Common myeloid progenitor, CD34-positive (primary cell): ENCODE data around the gene TEN1.
A peak's percentile ranks its signal among the peaks of the same experiment; 100 is the strongest.

ENCODE experiments used
- CTCF ChIA-PET: fragments of 350-600 bp; sonication (Branson Sonifier 250); formaldehyde crosslinking; loops from one replicate; lab custom pipeline; 2021; ENCODE audit warnings: antibody characterized with exemption; lab: Charles Lee
- POLR2A ChIA-PET: fragments of 350-600 bp; sonication (Branson Sonifier 250); formaldehyde crosslinking; loops from one replicate; lab custom pipeline; 2021; ENCODE audit warnings: antibody characterized with exemption; lab: Charles Lee
- DNase-seq, 3 donors: peaks; one replicate each; pipeline versions ENCODE4 v3.0.0 to v3.0.0-alpha.2; 2013
- H3K27ac ChIP-seq, 2 experiments: 1 replicate in 1 of 2; 2 replicates in 1 of 2; pipeline ENCODE4 v1.7.0; 2013; ENCODE audit warnings: inconsistent platforms in 2 of 2, low read length in 2 of 2, mild to moderate bottlenecking in 2 of 2, low read depth in 1 of 2, moderate library complexity in 1 of 2; ENCODE audit not compliant: severe bottlenecking in 2 of 2, insufficient read depth in 1 of 2, poor library complexity in 1 of 2
- H3K27me3 ChIP-seq, 5 experiments: replicated peaks in 2 of 5; 1 replicate in 3 of 5; 2 replicates in 2 of 5; pipeline versions ENCODE4 v1.6.1 to v1.7.0; 2013; ENCODE audit warnings: low read length in 4 of 5, mild to moderate bottlenecking in 2 of 5, moderate library complexity in 2 of 5, inconsistent platforms in 1 of 5; ENCODE audit not compliant: insufficient read depth in 5 of 5, control insufficient read depth in 4 of 5
- H3K36me3 ChIP-seq, 4 experiments: 1 replicate in 2 of 4; 2 replicates in 2 of 4; pipeline versions ENCODE4 v1.6.1 to v1.7.0; 2013; ENCODE audit warnings: low read length in 3 of 4, control low read depth in 1 of 4, mild to moderate bottlenecking in 1 of 4; ENCODE audit not compliant: control insufficient read depth in 4 of 4, insufficient read depth in 4 of 4
- H3K4me1 ChIP-seq, 4 experiments: 1 replicate in 3 of 4; 2 replicates in 1 of 4; pipeline versions ENCODE4 v1.6.1 to v1.7.1; 2013; ENCODE audit warnings: low read length in 3 of 4, mild to moderate bottlenecking in 3 of 4, control low read depth in 1 of 4, inconsistent platforms in 1 of 4, moderate library complexity in 1 of 4; ENCODE audit not compliant: control insufficient read depth in 4 of 4, insufficient read depth in 4 of 4; ENCODE audit errors: control extremely low read depth in 1 of 4
- H3K4me3 ChIP-seq, 7 experiments: 1 replicate in 4 of 7; 2 replicates in 3 of 7; pipeline versions ENCODE4 v1.5.1 to v1.7.0; 2013; ENCODE audit warnings: mild to moderate bottlenecking in 7 of 7, low read length in 6 of 7, moderate library complexity in 6 of 7, inconsistent platforms in 2 of 7, low read depth in 2 of 7, control low read depth in 1 of 7; ENCODE audit not compliant: insufficient read depth in 4 of 7, control insufficient read depth in 1 of 7; ENCODE audit errors: extremely low read depth in 1 of 7
- H3K9me3 ChIP-seq, 5 experiments: 1 replicate in 4 of 5; 2 replicates in 1 of 5; pipeline versions ENCODE4 v1.6.1 to v1.7.1; 2013; ENCODE audit warnings: low read length in 4 of 5, mild to moderate bottlenecking in 2 of 5, inconsistent platforms in 1 of 5, low read depth in 1 of 5, moderate library complexity in 1 of 5; ENCODE audit not compliant: control insufficient read depth in 4 of 5, insufficient read depth in 2 of 5; ENCODE audit errors: control extremely low read depth in 1 of 5
- WGBS: methylation state at CpG from one replicate; pipeline ENCODE4 v1.1.5; 2013; ENCODE audit not compliant: insufficient coverage; 5-methylcytosine and 5-hydroxymethylcytosine counted together

The TEN1 gene

GRCh38 chr17:76032780-76033108 lies 53.7 kb downstream of the TEN1 start:
- no peak overlapping the region for H3K27ac ChIP-seq
- no peak overlapping the region for H3K4me3 ChIP-seq
- no peak for DNase-seq
- ChIA-PET POLR2A (no interaction called here), CTCF (interaction anchor here (0.9 to 9.9 kb wide), 6 partner anchors 14 to 33 kb away, joined by 3 to 104 read pairs (median 6); no protein-coding TSS in a partner anchor)
- H3K36me3 ChIP-seq: peaks cover 0 to 4% (median 2%) of the 10 kb centered on the region in 4 experiments
- H3K27me3 ChIP-seq: no peaks in the 10 kb centered on the region
- H3K4me1 ChIP-seq: peaks cover 0 to 41% (median 31%) of the 10 kb centered on the region in 4 experiments
- 97% methylated on average over 4 of the region's 5 CpGs for WGBS
- peaks cover 0 to 9% (median 0%) of the 10 kb centered on the region in 5 experiments for H3K9me3 ChIP-seq

DNA sequence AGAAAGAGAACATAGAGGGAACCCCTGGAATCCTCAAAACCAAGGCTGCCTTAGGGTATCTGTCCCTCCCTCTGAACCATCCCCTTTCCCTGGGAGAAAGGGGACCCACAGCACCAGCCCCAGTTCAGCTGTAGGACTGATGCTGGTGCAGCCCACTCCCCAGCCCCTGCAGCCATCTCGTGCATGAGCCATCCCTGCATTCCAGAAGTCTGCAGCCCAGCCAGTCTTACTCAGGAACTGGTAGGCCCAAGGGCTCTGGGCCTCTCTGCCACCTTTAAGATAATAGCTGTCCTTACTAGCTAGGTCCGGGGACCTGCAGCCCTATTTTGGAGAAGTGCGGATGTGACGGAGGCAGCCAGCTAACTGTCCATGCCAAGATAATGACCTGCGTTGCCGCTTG lies 54.1 kb downstream of the TEN1 start:
- CTCF ChIA-PET: interaction anchor here (0.9 to 9.9 kb wide), 6 partner anchors 14 to 33 kb away, joined by 3 to 104 read pairs (median 6); no protein-coding TSS in a partner anchor
- 95% methylated on average over 5 of the region's 6 CpGs for WGBS
- Histone ChIP-seq H3K4me1 (peaks cover 0 to 39% (median 29%) of the 10 kb centered on the region in 4 experiments), H3K27ac (no peak overlapping the region), H3K27me3 (no peaks in the 10 kb centered on the region), H3K9me3 (peaks cover 0 to 9% (median 0%) of the 10 kb centered on the region in 5 experiments), H3K36me3 (peaks cover 0 to 7% (median 2%) of the 10 kb centered on the region in 4 experiments), H3K4me3 (no peak overlapping the region)
- POLR2A ChIA-PET: no interaction called here
- DNase-seq: no peak

GRCh38 chr17:76034428-76035350 lies 55.6 kb downstream of the TEN1 start:
- H3K9me3 ChIP-seq: peaks cover 0 to 9% (median 0%) of the 10 kb centered on the region in 5 experiments
- 94% methylated on average over 12 of the region's 13 CpGs for WGBS
- no peak overlapping the region for H3K4me3 ChIP-seq
- H3K27ac ChIP-seq: no peak overlapping the region
- ChIA-PET POLR2A (no interaction called here), CTCF (interaction anchor here (0.8 to 9.9 kb wide), 7 partner anchors 15 to 147 kb away, joined by 3 to 104 read pairs (median 5); no protein-coding TSS in a partner anchor)
- H3K27me3 ChIP-seq: no peaks in the 10 kb centered on the region
- peaks cover 5 to 22% (median 14%) of the 10 kb centered on the region in 4 experiments for H3K36me3 ChIP-seq
- peaks cover 0 to 23% (median 14%) of the 10 kb centered on the region in 4 experiments for H3K4me1 ChIP-seq
- DNase-seq: no peak

DNA sequence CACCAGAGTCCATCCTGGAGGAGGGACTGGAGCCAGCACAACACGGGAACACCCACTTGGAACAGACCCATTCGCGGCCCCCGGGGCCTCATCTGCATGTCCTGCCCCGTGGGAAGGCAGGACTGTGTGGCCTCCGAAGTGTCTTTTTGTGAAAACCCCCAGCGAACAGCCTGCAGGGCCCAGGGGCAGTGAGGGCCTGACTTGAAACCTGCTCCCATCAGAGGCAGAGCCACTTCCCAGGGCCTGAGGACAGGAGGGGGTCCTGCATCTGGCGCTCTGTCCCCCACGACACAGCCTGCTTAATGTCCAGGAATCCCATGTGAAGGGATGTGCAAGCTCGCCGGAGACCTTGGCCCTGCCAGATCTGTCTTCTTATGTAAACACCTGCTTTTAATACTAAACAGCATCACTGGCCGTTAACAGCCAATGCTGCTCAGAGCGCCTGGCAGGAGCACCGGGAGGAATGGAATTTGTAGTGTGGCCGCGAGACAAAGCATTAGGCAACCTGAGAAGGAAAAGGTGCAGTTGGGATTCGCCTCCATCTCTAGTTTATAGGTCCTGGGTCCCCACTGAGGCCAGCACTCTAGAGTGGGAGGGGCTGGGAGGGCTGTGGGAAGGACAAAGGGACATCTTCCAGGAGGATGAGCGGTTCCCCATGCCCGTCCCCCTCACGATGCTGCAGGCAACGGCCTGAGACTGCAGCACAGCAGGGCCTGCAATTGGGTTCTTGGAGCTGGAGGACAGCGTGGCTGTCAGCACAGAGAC lies 57.6 kb downstream of the TEN1 start:
- Histone ChIP-seq H3K27ac (no peak overlapping the region), H3K4me3 (no peak overlapping the region), H3K4me1 (peaks cover 0 to 13% (median 5%) of the 10 kb centered on the region in 4 experiments), H3K9me3 (peaks cover 0 to 9% (median 0%) of the 10 kb centered on the region in 5 experiments), H3K36me3 (peaks cover 12 to 42% (median 34%) of the 10 kb centered on the region in 4 experiments), H3K27me3 (no peaks in the 10 kb centered on the region)
- DNase-seq: no peak
- WGBS: 95% methylated on average over 18 of the region's 22 CpGs
- CTCF ChIA-PET: interaction anchor here (1.2 to 9.9 kb wide), 4 partner anchors 17 to 37 kb away, joined by 3 to 104 read pairs (median 4); no protein-coding TSS in a partner anchor
- POLR2A ChIA-PET: interaction anchor here (0.6 kb wide), 1 partner anchor 27 kb away, joined by 3 read pairs; no protein-coding TSS in a partner anchor

DNA sequence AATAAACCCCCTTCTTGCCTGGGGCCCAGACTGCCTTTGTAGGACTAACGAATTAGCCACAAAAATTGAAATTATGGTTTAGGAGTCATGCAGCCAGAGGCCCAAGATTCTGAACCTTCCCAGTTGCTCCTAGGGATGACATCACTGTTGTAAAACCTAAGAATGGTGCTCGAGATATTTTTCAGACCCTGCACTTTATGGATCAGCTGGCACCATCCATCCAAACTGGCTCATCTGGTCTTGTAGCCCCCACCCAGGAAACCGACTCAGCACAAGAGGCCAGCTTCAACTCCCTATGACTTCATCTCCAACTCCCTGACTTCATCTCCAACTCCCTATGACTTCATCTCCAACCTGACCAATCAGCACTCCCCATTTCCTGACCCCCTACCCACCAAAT lies 59.0 kb downstream of the TEN1 start:
- H3K4me3 ChIP-seq: no peak overlapping the region
- peaks cover 14 to 52% (median 39%) of the 10 kb centered on the region in 4 experiments for H3K36me3 ChIP-seq
- DNase-seq: no peak
- H3K9me3 ChIP-seq: peaks cover 0 to 3% (median 0%) of the 10 kb centered on the region in 5 experiments
- peaks cover 0 to 7% (median 5%) of the 10 kb centered on the region in 4 experiments for H3K4me1 ChIP-seq
- ChIA-PET POLR2A (no interaction called here), CTCF (no interaction called here)
- peak overlapping the region in 1 of 2 experiments; percentile 16 for H3K27ac ChIP-seq
- 97% methylated on average over 3 of the region's 3 CpGs for WGBS
- H3K27me3 ChIP-seq: no peaks in the 10 kb centered on the region

GRCh38 chr17:76039121-76039520 lies 60.1 kb downstream of the TEN1 start:
- 97% methylated on average over 6 of the region's 6 CpGs for WGBS
- DNase-seq: no peak
- H3K9me3 ChIP-seq: no peaks in the 10 kb centered on the region
- ChIA-PET CTCF (interaction anchor here (1.1 to 1.5 kb wide), 2 partner anchors 14 to 25 kb away, joined by 3 to 4 read pairs; no protein-coding TSS in a partner anchor), POLR2A (interaction anchor here (1.3 kb wide), 1 partner anchor 10 kb away, joined by 4 read pairs; no protein-coding TSS in a partner anchor)
- no peaks in the 10 kb centered on the region for H3K27me3 ChIP-seq
- H3K36me3 ChIP-seq: peaks cover 19 to 63% (median 50%) of the 10 kb centered on the region in 4 experiments
- peaks cover 0 to 3% (median 1%) of the 10 kb centered on the region in 4 experiments for H3K4me1 ChIP-seq
- H3K4me3 ChIP-seq: no peak overlapping the region
- no peak overlapping the region for H3K27ac ChIP-seq
